Stimulated activated CD4-positive, alpha-beta T cell treated with anti-CD3 and anti-CD28 coated beads, Interleukin-2, amount 100 ng/mL, for 4 hours (primary cell): Measurements from ENCODE around the gene SPAG6.

ENCODE experiments used
- DNase-seq: peaks from one replicate; pipeline ENCODE4 v3.0.0-alpha.2; 2020; ENCODE audit warnings: low read depth

Gene SPAG6

GRCh38 chr10:22321924-22322640 is 23.2 kb upstream of the SPAG6 start:
- no peak for DNase-seq

- no peak for DNase-seq
Measured at GRCh38 chr10:22322641-22323160, 22.6 kb upstream of the SPAG6 start.

- DNase-seq = no peak
Measured at GRCh38 chr10:22323538-22324305, 21.6 kb upstream of the SPAG6 start.

- DNase-seq = no peak
Measured at GRCh38 chr10:22324413-22324812, 20.9 kb upstream of the SPAG6 start.

- DNase-seq = no peak
Measured at GRCh38 chr10:22324893-22325271, 20.4 kb upstream of the SPAG6 start.

GRCh38 chr10:22325272-22326144 is 19.8 kb upstream of the SPAG6 start:
- DNase-seq = no peak

GRCh38 chr10:22326145-22326702 is 19.1 kb upstream of the SPAG6 start:
- DNase-seq = no peak

GRCh38 chr10:22329150-22329549 is 16.1 kb upstream of the SPAG6 start:
- no peak for DNase-seq

GRCh38 chr10:22332116-22332692 is 13.1 kb upstream of the SPAG6 start:
- DNase-seq = no peak

GRCh38 chr10:22333167-22333974 is 11.9 kb upstream of the SPAG6 start:
- DNase-seq = no peak

- DNase-seq = no peak
Measured at GRCh38 chr10:22333975-22334282, 11.4 kb upstream of the SPAG6 start.

- DNase-seq = no peak
Measured at GRCh38 chr10:22334414-22335172, 10.7 kb upstream of the SPAG6 start.

GRCh38 chr10:22335173-22335933 is 9.9 kb upstream of the SPAG6 start:
- DNase-seq = no peak

GRCh38 chr10:22338185-22338900 is 7.0 kb upstream of the SPAG6 start:
- no peak for DNase-seq

- no peak for DNase-seq
Measured at GRCh38 chr10:22338931-22339330, 6.4 kb upstream of the SPAG6 start.

- no peak for DNase-seq
Measured at GRCh38 chr10:22339761-22340328, 5.5 kb upstream of the SPAG6 start.

GRCh38 chr10:22340329-22341189 is 4.7 kb upstream of the SPAG6 start:
- no peak for DNase-seq
